ENCODE measurements around the gene HOXA9. TPM values are rescaled to one million over a fixed set of nuclear protein-coding genes. Genes with fewer than 3 reads are reported as not detected.

Gene HOXA9
- total RNA-seq, 4 donors from 2014 or later, result 0.63 to 1.9 (median 0.67) TPM; not detected in 1

DNA sequence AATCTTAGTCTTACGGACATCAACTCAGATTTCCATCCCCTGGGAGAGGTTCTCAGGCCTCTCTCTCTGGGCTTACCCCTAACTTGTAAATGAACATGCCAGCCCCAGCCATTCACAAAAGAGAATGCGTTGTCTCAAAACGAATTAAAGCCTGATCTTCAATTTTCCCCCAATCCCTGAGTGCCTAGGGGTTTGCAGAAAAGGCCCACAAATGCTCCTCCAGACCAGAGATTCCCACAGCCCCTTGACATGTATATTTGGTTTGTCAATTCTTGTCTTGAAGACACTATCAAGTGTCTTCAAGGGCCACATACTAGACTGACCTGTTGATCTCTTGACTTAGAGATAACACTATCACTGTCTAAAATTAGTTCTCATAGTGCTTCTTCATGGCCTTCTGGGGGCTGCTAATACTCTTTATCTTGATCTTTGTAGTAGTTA lies 46.4 kb upstream of the HOXA9 start:
- Histone ChIP-seq H3K27me3 (peaks cover 52% of the 10 kb centered on the region), H3K36me3 (no peaks in the 10 kb centered on the region), H3K4me3 (replicated peaks in 1 of 3) (no peak overlapping the region), H3K9me3 (no peaks in the 10 kb centered on the region), H3K27ac (no peak overlapping the region), H3K4me1 (peaks cover 10 to 18% of the 10 kb centered on the region in 2 donors)
- TF ChIP-seq CTCF (IDR thresholded peaks at IDR 0.05) (no peak), POLR2A (IDR thresholded peaks at IDR 0.05) (no peak)
- intact Hi-C loops (cut with DNase I), result no loop called here
- WGBS, 2 donors, result 31 to 32% methylated on average over 3 of the region's 3 CpGs
- no peak for DNase-seq

DNA sequence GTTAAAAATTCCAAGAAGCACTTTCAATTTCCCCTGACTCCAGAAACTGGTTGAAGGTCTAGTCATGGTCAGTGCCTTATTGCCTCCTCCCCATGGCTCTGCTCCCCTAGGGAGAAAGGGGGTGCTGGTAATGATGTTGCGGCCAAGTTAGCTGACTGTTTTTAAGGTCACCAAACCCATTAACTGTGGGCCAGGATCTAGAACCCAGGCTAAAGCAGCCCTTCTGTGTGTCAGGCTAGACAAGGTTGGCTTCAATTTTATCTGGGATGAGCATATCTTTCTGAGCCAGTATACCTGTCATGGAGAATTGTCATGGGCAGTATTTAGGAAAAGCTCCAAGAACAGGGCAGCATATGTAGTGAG lies 45.7 kb upstream of the HOXA9 start:
- Histone ChIP-seq H3K9me3 (no peaks in the 10 kb centered on the region), H3K27me3 (peaks cover 56% of the 10 kb centered on the region), H3K4me3 (replicated peaks in 1 of 3) (no peak overlapping the region), H3K27ac (no peak overlapping the region), H3K4me1 (peaks cover 10 to 18% of the 10 kb centered on the region in 2 donors), H3K36me3 (no peaks in the 10 kb centered on the region)
- 86% methylated on average over 1 of the region's 1 CpG; no CpG with 5 or more reads in 1 of the 2 donors for WGBS, 2 donors
- intact Hi-C loops (cut with DNase I), result no loop called here
- DNase-seq, result no peak
- no peak for TF ChIP-seq POLR2A (IDR thresholded peaks at IDR 0.05)
- no peak for TF ChIP-seq CTCF (IDR thresholded peaks at IDR 0.05)

DNA sequence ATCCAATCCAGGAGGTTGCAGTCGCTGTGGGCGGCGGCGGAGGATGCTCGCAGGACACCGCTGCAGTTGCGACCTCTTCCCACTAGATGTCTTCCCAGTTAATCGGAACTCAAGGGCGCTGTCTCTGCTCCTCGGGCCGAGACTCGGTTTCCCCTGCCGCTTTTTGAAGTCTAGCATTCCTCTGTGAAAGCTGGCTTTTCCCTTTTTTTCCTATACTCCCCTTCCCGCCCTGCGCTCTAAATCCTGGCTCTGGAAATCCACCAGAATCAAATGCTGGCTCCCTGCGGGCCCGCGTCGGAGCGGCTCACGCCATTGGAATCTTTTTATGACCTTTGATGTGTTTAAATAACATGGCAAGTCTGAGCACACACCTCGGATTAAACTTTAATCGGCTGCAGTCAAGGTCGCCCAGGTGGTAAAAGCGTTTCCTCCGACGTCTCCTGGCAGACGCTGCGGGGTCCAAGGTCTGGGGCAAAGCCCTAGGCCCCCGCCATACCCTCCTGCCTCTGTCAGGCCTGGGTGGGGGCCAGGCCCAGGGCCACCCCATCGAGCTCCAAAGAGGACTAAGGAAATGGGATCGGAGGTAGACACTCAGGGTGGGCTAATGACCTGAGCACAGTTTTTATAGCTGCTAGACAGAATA lies 45.2 kb upstream of the HOXA9 start:
- Histone ChIP-seq H3K36me3 (no peaks in the 10 kb centered on the region), H3K4me1 (peaks cover 10 to 22% of the 10 kb centered on the region in 2 donors), H3K4me3 (replicated peaks in 1 of 3) (no peak overlapping the region), H3K9me3 (no peaks in the 10 kb centered on the region), H3K27me3 (peaks cover 61% of the 10 kb centered on the region), H3K27ac (no peak overlapping the region)
- 15 to 17% methylated on average over 31 to 32 of the region's 32 CpGs for WGBS, 2 donors
- intact Hi-C loops (cut with DNase I), result no loop called here
- peak; percentile 41 to 45 for DNase-seq
- TF ChIP-seq CTCF (IDR thresholded peaks at IDR 0.05), result peak; percentile 26 to 82 (median 64)
- TF ChIP-seq POLR2A (IDR thresholded peaks at IDR 0.05), result no peak

- H3K4me1 ChIP-seq, result peaks cover 13 to 27% of the 10 kb centered on the region in 2 donors
- WGBS, 2 donors, result 17 to 36% methylated on average over 2 to 9 of the region's 11 CpGs
- H3K9me3 ChIP-seq, result no peaks in the 10 kb centered on the region
- peaks cover 67% of the 10 kb centered on the region for H3K27me3 ChIP-seq
- H3K27ac ChIP-seq, result no peak overlapping the region
- no peak for TF ChIP-seq POLR2A (IDR thresholded peaks at IDR 0.05)
- no peak for TF ChIP-seq CTCF (IDR thresholded peaks at IDR 0.05)
- no peak overlapping the region for H3K4me3 ChIP-seq (replicated peaks in 1 of 3)
- no peak for DNase-seq
- no peaks in the 10 kb centered on the region for H3K36me3 ChIP-seq
- intact Hi-C loops (cut with DNase I), result loop anchor here (10.0 kb wide), 1 partner anchor 715 kb away; no protein-coding TSS in a partner anchor
Observed at GRCh38 chr7:27209933-27210440, 44.6 kb upstream of the HOXA9 start.

DNA sequence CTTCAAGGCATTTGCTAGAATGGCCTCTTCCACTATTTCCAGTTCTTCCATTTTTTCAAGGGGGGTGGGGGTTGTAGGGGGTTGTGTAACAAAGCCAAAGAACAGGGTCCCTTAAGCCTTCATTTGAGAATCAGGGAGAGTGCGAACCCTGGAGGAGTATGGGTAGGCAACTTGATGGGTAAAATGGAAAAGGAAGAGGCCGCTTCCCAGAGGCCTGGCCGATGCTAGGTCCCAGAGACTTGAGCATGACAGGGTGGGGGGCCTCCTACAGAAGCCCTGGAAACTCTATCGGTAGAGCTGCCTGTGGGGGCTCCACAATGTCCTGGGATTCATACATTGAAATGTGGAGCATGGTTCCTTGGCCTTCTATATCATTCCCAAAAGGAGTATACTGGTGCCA lies 43.7 kb upstream of the HOXA9 start:
- TF ChIP-seq CTCF (IDR thresholded peaks at IDR 0.05) (no peak), POLR2A (IDR thresholded peaks at IDR 0.05) (no peak)
- Histone ChIP-seq H3K4me1 (peaks cover 15 to 32% of the 10 kb centered on the region in 2 donors), H3K36me3 (no peaks in the 10 kb centered on the region), H3K27me3 (peaks cover 67% of the 10 kb centered on the region), H3K4me3 (replicated peaks in 1 of 3) (no peak overlapping the region), H3K27ac (no peak overlapping the region), H3K9me3 (no peaks in the 10 kb centered on the region)
- 74 to 80% methylated on average over 4 of the region's 4 CpGs for WGBS, 2 donors
- intact Hi-C loops (cut with DNase I), result loop anchor here (10.0 kb wide), 1 partner anchor 716 kb away; no protein-coding TSS in a partner anchor
- no peak for DNase-seq
